Hematopoietic multipotent progenitor cell treated with erythropoietin and hydrocortisone succinate and interleukin-3 and kit ligand, for 6 days (in vitro differentiated cells): ENCODE measurements around the gene INPP5D.
"Not testable (repeated sequence)": the region's sequence is repeated elsewhere in the genome, so short reads cannot be mapped to it uniquely, and the experiment has no call there.

Experiments
- DNase-seq: peaks from one replicate; pipeline ENCODE4 v3.0.0-alpha.2; 2015

INPP5D gene

GRCh38 chr2:233147136-233147828 lies 87.1 kb downstream of the INPP5D start:
- no peak for DNase-seq

DNA sequence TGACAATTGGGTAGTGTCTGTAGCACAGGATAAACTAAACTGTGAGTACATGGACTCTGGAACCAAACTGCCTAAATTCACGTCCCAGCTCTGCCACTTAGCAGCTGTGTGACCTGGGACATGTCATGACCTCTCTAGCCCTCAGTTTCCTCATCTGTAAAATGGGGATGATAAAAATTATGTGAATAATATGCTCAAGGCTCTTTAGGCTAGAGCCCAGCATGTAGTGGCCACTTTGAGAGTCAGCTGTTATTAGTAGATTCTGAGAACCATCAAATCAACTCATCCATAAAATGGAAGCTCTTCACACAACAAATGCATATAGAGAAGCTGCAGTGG lies 87.7 kb downstream of the INPP5D start:
- no peak for DNase-seq

DNA sequence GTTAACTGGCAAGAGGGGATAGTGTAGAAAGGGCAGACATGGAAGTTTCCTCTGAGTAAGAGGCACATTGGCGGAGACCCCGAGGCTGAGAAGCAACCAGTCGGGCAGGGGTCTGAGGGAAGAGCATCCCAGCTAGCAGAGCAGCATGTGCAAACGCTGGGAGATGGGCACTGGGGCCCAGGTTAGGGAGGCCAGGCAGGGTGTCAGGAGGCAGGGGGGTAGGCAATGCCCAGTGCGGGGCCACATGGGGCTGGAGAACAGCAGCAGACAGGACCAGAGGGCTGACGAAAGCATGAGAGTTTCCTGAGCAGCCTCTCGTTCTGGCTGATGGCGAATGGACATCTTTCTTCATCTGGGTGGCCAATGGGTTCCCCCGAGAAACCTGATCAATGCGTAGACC lies 88.2 kb downstream of the INPP5D start:
- DNase-seq, result no peak

DNA sequence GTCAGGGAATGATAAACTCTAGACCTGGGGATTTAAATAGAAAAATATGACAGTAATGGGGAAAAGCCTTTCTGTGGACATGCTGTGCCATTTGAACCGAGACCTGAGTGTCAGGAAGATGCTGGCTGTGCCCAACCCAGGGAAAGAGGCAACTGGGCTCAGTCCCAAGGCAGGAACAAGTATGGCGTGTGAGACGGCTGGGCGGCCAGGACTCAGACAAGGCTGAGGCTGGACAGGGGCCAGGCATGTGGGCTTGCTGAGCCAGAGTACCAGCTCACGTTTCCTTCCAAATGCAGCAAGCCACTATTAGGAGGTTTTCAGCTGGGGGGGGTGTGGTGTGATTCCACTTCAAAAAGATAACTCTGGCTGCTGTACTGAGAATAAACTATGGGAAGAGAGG lies 92.4 kb downstream of the INPP5D start:
- DNase-seq, result no peak

- no peak for DNase-seq
These were observed 93.1 kb downstream of the INPP5D start for GRCh38 chr2:233153146-233153798.

GRCh38 chr2:233156001-233156400 lies 95.9 kb downstream of the INPP5D start:
- DNase-seq, result no peak

- not testable (repeated sequence) for DNase-seq
These were observed 96.3 kb downstream of the INPP5D start for GRCh38 chr2:233156461-233156860.

DNA sequence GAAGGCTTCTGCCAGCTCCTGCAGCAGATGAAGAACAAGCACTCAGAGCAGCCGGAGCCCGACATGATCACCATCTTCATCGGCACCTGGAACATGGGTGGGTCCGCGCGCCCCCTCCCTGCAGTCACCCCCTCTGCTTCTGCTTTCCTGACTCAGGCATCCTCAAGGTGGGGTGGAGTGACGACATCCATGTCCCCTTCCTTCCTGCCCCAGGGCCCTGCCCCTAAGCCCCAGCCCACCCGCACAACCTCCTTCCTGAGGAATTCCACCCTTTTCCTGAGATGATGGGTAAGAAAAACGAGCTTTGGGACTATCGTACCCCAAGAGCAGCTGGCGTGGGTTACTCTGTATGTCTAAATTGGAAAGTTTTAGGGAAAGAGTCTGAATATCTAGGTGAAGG lies 101.6 kb downstream of the INPP5D start:
- DNase-seq, result no peak

GRCh38 chr2:233162770-233163169 lies 102.6 kb downstream of the INPP5D start:
- DNase-seq, result no peak

DNA sequence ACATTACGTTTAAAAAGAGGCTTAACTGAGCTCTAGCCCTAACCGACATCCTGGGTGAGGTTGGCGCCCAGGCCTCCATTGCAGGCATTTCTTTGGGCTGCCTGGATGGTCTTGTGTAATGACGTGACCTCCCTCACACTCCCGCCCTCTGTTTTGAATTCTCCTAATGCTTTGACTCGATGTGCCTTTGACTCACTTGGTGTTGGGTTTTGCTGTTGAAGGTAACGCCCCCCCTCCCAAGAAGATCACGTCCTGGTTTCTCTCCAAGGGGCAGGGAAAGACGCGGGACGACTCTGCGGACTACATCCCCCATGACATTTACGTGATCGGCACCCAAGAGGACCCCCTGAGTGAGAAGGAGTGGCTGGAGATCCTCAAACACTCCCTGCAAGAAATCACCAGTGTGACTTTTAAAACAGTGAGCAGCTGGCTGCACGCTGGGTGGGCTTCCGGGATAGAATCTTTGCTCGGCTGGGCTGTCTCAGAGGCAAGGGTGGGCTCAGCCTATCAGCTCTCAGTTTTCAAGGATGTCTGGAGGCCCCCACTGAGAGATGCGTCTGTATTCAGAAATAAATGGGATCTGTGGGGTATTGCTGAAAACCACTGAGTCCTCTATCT lies 103.5 kb downstream of the INPP5D start:
- DNase-seq, result no peak

- DNase-seq, result peak; percentile 51
These were observed 104.0 kb downstream of the INPP5D start for GRCh38 chr2:233164128-233164635.

GRCh38 chr2:233164967-233165366 lies 104.8 kb downstream of the INPP5D start:
- no peak for DNase-seq

GRCh38 chr2:233165543-233165894 lies 105.4 kb downstream of the INPP5D start:
- DNase-seq, result no peak

GRCh38 chr2:233165895-233166661 lies 105.9 kb downstream of the INPP5D start:
- DNase-seq, result peak; percentile 98

DNA sequence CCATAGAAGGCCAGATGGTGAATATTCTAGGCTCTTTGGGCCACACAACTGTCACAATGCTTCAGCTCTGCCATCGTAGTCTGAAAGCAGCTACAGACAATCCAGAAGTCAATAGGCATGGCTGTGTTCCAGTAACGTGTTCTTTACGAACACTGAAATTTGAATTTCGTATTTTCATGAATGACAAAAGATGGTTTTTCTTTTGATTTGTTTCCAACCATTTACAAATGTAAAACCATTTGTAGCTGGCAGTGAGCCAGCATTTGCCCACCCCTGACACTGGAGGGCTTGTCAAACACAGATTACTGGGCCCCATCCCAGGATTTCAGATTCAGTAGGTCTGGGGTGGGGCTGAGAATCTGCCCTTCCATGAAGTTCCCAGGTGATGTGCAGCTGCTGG lies 108.3 kb downstream of the INPP5D start:
- DNase-seq, result no peak

DNA sequence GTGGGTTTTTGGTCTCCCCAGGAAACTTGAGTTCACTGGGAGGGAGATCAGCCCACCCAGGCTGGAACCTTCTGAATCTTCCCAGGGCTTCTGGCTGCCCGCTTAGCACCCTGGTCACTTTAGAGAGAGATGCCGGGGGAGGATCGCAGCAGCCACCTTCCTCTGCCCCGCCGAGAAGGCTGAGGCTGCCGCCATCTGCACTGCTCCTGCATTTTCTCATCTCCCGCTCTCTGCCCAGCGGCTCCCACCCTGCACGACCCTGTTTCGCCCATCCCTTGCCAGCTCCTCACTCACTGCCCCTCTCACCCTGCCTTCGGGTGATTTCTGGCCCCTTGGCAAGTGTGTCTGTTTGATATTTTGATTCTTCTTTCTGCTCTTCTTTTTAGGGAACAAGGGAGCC lies 108.8 kb downstream of the INPP5D start:
- DNase-seq, result no peak

- DNase-seq, result no peak
These were observed 111.2 kb downstream of the INPP5D start for GRCh38 chr2:233171344-233171743.

GRCh38 chr2:233173115-233173514 lies 113.0 kb downstream of the INPP5D start:
- no peak for DNase-seq

- DNase-seq, result no peak
These were observed 114.0 kb downstream of the INPP5D start for GRCh38 chr2:233174137-233174536.

- no peak for DNase-seq
These were observed 119.1 kb downstream of the INPP5D start for GRCh38 chr2:233178994-233179847.

DNA sequence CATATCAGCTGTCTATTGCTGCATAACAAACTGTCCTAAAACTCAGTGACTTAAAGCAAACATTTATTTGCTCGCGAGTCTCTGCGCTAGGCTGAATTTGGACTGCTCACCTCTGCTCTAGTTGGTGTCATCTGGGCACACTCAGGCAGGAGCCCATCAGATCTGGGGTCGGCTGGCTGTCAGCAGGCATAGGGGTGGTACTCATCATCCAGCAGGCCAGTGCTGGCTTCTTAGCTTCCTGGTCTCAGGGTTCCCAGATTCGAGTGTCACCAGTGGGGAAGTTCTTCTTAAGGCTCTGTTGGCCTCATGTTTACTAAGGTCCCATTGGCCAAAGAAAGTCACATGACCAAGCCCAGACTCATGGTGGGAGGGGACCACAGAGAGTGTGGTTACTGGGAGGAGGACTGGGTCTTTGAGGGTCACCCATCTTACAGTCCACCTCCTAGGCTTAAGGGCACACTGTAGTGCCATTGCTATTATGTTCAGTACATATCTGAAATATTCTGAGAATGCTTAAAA lies 119.8 kb downstream of the INPP5D start:
- peak; percentile 32 for DNase-seq

DNA sequence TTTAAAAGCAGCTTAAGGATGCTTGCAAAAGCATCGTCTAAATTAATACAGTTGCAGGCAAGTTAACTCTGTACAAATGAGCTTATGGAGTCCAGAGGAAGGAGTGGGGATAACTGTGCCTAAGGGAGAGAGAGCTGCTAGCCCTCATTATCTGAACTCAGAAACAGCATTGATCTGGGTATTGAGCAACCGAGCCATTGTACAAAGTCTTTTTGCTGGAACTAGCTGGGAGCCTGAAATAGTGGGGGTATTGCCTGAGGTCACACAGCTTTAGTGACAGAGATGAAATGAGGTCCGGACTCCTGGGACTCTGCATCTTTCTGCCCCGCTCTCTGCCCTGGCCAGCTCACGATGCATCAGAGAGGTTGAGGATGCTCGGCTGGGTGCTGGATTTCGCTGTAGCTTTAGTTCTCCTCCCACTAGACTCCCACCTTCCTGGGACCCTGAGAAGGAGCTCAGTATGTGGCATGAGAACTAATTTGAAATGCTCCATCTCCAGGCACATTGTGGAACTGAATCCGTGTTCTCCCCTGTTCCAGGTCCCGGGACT lies 123.8 kb downstream of the INPP5D start:
- no peak for DNase-seq
